ENCODE results near the gene TULP4.
"Not testable (repeated sequence)": the region's sequence is repeated elsewhere in the genome, so short reads cannot be mapped to it uniquely, and the experiment has no call there.

Gene TULP4

DNA sequence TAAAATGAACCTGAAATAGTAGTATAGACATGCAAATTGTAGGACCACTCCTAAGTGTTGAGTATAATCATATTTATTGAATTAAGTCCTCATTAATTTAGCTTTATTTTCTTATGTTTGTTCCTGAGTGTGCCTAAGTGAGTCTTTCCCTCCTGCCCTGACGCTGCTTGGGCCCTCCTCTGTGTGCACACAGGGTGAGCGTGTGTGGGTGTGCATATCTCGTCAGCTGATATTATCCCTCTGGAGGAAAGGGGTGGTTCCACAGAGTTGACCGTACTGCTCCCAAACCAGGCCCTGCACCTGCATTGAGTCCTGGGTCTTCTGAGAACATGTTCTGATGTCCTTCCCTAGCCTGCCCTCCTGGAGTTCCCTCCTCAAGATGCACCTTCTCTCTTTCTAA lies 28.0 kb downstream of the TULP4 start:
- no peak for DNase-seq (ENCODE audit: low spot score)
- H3K4me3 ChIP-seq, result no peak overlapping the region
- TF ChIP-seq, protein P1, sequence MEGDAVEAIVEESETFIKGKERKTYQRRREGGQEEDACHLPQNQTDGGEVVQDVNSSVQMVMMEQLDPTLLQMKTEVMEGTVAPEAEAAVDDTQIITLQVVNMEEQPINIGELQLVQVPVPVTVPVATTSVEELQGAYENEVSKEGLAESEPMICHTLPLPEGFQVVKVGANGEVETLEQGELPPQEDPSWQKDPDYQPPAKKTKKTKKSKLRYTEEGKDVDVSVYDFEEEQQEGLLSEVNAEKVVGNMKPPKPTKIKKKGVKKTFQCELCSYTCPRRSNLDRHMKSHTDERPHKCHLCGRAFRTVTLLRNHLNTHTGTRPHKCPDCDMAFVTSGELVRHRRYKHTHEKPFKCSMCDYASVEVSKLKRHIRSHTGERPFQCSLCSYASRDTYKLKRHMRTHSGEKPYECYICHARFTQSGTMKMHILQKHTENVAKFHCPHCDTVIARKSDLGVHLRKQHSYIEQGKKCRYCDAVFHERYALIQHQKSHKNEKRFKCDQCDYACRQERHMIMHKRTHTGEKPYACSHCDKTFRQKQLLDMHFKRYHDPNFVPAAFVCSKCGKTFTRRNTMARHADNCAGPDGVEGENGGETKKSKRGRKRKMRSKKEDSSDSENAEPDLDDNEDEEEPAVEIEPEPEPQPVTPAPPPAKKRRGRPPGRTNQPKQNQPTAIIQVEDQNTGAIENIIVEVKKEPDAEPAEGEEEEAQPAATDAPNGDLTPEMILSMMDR (IDR thresholded peaks at IDR 0.05), result no peak
- H3K27ac ChIP-seq, result no peak overlapping the region

DNA sequence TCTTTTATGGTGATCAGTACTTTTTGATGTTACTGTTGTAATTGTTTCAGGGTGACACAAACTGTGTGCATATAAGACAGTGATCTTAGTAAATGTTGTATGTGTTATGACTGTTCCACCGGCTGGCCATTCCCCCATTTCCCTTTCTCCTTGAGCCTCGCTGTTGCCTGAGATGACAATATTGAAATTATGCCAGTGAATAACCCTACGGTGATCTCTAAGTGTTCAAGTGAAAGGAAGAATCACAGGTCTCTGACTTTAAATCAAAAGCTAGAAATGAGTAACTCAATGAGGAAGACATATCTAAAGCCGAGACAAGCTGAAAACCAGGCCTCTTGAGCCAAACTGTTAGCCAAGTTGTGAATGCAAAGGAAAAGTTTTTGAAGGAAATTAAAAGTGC lies 32.3 kb downstream of the TULP4 start:
- DNase-seq (ENCODE audit: low spot score), result no peak
- TF ChIP-seq, protein P1 (IDR thresholded peaks at IDR 0.05), result no peak
- H3K4me3 ChIP-seq, result no peak overlapping the region
- H3K27ac ChIP-seq, result no peak overlapping the region

DNA sequence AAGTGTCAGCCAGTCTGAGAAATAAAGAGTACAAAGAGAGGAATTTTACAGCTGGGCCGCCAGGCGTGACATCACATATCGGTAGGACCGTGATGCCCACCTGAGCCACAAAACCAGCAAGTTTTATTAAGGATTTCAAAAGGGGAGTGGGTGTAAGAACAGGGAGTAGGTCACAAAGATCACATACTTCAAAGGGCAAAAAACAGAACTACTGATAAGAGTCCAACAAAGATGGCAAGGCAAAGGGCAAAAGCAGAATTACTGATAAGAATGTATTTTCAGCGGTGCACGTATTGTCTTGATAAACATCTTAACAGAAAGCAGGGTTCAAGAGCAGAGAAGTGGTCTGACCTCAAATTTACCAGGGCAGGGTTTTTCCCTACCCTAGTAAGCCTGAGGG lies 33.2 kb downstream of the TULP4 start:
- not testable (repeated sequence) for H3K27ac ChIP-seq; H3K4me3 ChIP-seq; DNase-seq (ENCODE audit: low spot score)

DNA sequence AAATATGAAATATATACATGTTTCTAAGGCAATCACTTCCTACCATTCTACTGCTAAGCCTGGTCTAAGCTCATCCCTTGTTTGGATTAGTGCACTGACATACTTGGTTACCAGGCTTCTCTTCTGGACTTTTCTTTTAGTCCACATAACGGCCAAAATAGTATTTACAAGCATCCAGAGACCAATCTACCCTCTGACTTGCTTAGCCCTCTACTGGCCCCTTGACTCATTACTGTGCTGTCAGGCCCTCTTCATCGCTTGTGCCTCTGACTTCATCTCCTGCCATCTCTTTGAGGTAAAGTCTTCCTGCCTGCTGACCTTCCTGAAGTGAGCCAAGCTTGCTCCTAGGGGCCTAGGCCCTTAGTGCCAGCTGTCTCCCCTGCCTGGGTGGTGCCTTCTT lies 35.1 kb downstream of the TULP4 start:
- TF ChIP-seq, protein P1 (IDR thresholded peaks at IDR 0.05), result no peak
- H3K4me3 ChIP-seq, result no peak overlapping the region
- DNase-seq (ENCODE audit: low spot score), result no peak
- H3K27ac ChIP-seq, result no peak overlapping the region

DNA sequence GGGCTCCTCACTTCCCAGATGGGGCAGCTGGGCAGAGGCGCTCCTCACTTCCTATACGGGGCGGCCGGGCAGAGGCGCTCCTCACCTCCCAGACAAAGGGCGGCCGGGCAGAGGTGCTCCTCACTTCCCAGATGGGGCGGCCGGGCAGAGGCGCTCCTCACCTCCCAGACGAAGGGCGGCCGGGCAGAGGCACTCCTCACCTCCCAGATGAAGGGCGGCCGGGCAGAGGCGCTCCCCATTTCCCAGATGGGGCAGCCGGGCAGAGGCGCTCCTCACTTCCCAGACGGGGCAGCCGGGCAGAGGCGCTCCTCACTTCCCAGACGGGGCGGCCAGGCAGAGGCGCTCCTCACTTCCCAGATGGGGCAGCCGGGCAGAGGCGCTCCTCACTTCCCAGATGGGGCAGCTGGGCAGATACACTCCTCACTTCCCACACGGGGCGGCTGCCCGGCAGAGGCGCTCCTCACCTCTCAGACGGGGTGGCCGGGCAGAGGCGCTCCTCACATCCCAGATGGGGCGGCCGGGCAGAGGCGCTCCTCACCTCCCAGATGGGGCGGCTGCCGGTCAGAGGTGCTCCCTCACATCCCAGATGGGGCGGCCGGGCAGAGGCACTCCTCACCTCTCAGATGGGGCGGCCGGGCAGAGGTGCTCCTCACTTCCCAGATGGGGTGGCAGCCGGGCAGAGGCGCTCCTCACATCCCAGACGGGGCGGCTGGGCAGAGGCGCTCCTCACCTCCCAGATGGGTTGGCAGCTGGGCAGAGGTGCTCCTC lies 36.7 kb downstream of the TULP4 start:
- not testable (repeated sequence) for DNase-seq (ENCODE audit: low spot score); H3K27ac ChIP-seq; H3K4me3 ChIP-seq

DNA sequence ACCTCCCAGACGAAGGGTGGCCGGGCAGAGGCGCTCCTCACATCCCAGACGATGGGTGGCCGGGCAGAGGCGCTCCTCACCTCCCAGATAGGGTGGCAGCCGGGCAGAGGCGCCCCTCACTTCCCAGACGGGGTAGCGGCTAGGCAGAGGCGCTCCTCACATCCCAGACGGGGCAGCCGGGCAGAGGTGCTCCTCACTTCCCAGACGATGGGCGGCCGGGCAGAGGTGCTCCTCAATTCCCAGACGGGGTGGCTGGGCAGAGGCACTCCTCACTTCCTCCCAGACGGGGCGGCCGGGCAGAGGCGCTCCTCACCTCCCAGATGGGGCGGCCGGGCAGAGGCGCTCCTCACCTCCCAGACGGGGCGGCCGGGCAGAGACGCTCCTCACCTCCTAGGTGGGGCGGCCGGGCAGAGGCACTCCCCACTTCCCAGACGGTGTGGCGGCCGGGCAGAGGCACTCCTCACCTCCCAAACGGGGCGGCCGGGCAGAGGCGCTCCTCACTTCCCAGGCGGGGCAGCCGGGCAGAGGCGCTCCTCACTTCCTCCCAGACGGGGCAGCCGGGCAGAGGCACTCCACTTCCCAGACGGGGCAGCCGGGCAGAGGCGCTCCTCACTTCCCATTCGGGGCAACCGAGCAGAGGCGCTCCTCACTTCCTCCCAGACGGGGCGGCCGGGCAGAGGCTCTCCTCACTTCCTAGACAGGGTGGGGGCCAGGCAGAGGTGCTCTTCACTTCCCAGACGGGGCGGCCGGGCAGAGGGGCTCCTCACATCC lies 37.4 kb downstream of the TULP4 start:
- DNase-seq (ENCODE audit: low spot score); H3K4me3 ChIP-seq; H3K27ac ChIP-seq: not testable (repeated sequence)

DNA sequence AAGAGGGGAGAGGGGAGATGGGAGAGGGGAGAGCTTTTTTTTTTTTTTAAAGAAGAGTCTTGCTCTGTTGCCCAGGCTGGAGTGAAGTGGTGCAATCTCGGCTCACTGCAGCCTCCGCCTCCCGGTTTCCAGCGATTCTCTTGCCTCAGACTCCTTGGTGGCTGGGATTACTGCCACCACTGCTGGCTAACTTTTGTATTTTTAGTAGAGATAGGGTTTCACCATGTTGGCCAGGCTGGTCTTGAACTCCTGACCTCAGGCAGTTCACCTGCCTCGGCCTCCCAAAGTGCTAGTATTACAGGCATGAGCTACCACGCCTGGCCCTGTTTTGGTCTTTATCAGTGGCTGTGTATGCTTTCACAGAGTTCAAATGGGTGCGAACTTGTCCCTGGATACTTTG lies 38.5 kb downstream of the TULP4 start:
- H3K4me3 ChIP-seq; DNase-seq (ENCODE audit: low spot score); H3K27ac ChIP-seq: not testable (repeated sequence)

DNA sequence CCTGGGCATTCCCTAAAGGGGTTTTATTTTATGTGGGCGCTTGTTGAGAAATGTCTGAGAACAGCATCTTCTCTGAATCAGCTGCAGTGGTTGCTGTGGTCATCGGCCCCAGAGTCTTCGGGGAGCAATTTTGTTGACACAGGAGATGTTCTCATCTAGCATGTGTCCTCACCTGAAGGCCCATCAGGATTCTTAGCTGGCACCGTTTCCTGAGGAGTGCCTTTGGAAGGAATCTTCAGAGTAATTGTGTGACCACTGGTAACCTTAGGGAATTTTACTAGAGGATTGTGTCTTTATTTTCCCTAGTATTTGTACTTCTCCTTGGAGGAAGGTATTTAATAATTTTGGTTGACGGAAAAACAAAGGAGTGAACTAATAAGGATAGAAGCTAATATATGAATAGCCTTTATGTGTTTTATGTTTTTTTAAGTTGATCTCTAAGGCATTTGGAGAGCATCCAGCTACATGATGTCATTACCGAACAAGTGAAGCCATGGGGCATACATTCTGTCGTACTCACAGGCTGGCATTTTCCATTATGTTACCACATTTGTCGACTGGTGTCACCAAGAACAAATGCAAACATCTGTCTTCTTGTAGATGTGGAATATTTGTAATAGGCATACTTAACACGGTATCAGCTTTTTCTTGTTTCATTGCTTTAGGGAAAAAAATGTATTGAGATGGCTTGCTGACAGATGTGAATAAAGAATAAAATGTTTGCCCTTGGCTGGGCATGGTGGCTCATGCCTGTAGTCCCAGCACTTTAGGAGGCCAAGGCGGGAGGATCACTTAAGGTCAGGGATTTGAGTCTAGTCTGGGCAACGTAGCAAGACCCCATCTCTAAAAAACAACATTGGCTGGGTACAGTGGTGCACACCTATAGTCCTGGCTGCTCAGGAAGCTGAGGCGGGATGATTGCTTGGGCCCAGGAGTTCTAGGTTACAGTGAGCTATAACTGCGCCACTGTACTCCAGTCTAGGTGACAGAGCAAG lies 41.9 kb downstream of the TULP4 start:
- no peak overlapping the region for H3K4me3 ChIP-seq
- DNase-seq (ENCODE audit: low spot score), result no peak
- TF ChIP-seq, protein P1 (IDR thresholded peaks at IDR 0.05), result no peak
- no peak overlapping the region for H3K27ac ChIP-seq

Data from coronary artery (tissue), 2 donors.